GM08714 (cell line): Measurements from ENCODE around the gene RIPK3.
"Not testable (repeated sequence)": the region's sequence is repeated elsewhere in the genome, so short reads cannot be mapped to it uniquely, and the experiment has no call there.

ENCODE experiments used
- H3K4me3 ChIP-seq: fragments of 200-500 bp; sonication (Bioruptor generic); 2 replicates; pipeline ENCODE4 v1.5.1; 2014; ENCODE audit warnings: mild to moderate bottlenecking, low read length, inconsistent platforms
- ZNF274 ChIP-seq: IDR thresholded peaks from 2 replicates; pipeline ENCODE4 v1.6.1; 2012; ENCODE audit warnings: mild to moderate bottlenecking, low read depth, low read length

RIPK3 gene

GRCh38 chr14:24377126-24377525, 37.3 kb upstream of the RIPK3 start:
- no peak overlapping the region for H3K4me3 ChIP-seq
- no peak for TF ChIP-seq ZNF274

GRCh38 chr14:24376448-24377070, 36.8 kb upstream of the RIPK3 start:
- no peak for TF ChIP-seq ZNF274
- no peak overlapping the region for H3K4me3 ChIP-seq

- TF ChIP-seq ZNF274, result no peak
- no peak overlapping the region for H3K4me3 ChIP-seq
Observed at GRCh38 chr14:24372701-24373416, 33.1 kb upstream of the RIPK3 start.

GRCh38 chr14:24371605-24372004, 31.8 kb upstream of the RIPK3 start:
- H3K4me3 ChIP-seq, result not testable (repeated sequence)

DNA sequence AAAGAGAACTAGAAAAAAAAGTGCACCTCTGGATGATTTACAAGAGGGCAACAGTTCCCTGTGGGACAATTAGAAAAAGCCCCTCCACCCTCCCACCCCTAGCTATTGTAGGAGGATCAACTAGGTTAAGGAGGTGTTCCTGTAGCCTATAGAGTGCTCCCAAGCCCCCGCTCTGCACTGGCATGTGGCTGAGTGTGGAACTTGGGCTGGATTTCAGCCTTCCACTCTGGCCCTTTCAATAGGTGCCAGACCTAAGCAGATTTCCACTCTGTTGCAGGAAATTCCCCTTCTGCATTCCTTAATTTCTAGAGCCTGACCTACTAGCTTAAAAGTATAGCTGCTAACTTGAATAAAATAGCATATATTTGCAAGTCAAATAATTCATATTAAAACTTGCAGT, 31.0 kb upstream of the RIPK3 start:
- H3K4me3 ChIP-seq, result no peak overlapping the region

DNA sequence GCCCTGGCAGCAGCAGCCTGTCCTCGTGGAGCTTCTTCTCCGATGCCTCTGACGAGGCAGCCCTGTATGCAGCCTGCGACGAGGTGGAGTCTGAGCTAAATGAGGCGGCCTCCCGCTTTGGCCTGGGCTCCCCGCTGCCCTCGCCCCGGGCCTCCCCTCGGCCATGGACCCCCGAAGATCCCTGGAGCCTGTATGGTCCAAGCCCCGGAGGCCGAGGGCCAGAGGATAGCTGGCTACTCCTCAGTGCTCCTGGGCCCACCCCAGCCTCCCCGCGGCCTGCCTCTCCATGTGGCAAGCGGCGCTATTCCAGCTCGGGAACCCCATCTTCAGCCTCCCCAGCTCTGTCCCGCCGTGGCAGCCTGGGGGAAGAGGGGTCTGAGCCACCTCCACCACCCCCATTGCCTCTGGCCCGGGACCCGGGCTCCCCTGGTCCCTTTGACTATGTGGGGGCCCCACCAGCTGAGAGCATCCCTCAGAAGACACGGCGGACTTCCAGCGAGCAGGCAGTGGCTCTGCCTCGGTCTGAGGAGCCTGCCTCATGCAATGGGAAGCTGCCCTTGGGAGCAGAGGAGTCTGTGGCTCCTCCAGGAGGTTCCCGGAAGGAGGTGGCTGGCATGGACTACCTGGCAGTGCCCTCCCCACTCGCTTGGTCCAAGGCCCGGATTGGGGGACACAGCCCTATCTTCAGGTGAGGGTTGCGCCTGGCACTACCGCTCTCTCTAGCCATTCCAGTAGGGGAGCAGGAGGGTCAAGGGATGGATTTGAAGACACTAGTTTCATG, 30.3 kb upstream of the RIPK3 start:
- TF ChIP-seq ZNF274, result no peak
- H3K4me3 ChIP-seq, result no peak overlapping the region

More for the DNA sequence above, 31.0 kb upstream of the RIPK3 start:
- no peak for TF ChIP-seq ZNF274

DNA sequence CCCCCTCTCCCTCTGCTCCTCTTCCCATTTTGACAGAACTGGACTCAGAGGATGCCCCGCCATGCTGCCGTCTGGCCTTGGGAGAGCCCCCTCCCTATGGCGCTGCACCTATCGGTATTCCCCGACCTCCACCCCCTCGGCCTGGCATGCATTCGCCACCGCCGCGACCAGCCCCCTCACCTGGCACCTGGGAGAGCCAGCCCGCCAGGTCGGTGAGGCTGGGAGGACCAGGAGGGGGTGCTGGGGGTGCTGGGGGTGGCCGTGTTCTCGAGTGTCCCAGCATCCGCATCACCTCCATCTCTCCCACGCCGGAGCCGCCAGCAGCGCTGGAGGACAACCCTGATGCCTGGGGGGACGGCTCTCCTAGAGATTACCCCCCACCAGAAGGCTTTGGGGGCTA, 29.7 kb upstream of the RIPK3 start:
- no peak overlapping the region for H3K4me3 ChIP-seq
- TF ChIP-seq ZNF274, result no peak

DNA sequence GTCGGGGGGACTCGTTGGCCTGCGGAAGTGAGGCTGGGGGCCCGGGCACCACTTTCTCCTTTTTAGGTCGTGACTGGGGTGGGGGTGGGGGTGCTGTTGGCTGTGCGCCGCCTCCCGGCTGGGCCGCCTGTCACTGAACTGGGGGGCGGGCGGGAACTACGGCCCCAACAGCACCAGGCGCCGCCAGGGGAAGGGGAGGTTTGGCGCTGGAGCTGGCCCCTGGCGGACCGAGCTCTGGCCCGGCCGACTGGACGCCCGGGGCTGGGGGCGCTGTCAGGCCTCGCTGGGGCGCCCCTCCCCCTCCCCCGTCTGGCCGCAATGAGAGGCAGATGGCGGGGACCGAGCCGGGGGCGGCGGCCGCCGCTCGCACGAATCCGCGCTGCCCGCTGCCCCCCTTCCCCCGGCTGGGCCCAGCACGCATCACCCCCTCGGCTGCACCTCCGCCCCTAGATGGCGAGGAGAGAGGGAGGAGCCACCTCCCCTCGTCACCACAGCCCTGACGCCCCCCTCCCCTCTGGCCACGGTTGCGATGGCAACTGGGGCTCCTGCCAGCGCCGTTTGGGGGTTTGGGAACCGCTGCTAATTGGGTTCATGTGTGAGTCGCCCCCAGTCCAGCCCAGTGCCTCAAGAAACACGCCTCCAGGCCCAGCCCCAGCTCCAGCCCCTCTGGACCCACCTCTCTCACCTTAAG, 28.9 kb upstream of the RIPK3 start:
- H3K4me3 ChIP-seq, result peak overlapping the region; percentile 56; the same call in 1 of the 2 replicates

GRCh38 chr14:24368212-24368561, 28.4 kb upstream of the RIPK3 start:
- no peak for TF ChIP-seq ZNF274
- H3K4me3 ChIP-seq, result peak overlapping the region; percentile 56; the same call in 1 of the 2 replicates

More for the DNA sequence above, 28.9 kb upstream of the RIPK3 start:
- TF ChIP-seq ZNF274, result no peak

DNA sequence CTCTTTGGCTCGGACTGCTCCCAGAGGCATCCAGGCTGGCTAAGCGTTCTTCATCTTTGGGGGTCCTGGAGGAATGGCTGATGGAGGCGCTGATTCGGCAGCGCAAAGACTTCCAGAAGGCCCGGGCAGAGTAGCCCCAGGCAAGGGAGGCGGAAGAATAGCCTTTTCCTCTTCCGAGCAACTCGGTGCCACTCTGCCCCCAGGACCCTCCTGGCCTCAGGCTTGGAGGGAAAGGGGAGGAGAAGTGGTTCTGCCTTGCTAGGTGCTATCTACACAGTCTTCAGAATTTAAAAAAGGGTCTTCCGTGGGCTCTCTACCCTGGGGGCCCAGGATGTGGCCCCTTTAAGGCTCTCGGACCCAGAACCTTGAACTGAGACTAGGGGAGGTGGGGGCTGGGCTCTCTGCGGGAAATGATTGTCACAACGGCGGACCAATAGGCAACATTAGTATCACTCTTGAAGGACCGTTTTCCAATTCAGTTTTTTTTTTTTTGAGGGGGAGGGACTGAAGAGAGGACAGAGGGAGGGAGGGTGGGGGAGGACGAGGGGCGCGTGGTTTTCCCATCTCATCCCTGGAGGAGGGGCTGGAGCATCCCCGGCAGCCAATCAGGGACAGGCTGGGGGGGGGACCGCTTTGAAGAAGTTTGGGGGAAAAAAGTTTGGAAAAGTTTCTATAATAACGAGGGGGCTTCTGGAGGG, 27.9 kb upstream of the RIPK3 start, which contains the start of gene NFATC4:
Gene NFATC4, plus strand, starts transcription at position 671 of the 698 bp plus-strand sequence. CDS start 157 bp downstream, outside the sequence.
- peak within 1 kb of the TSS; percentile 56; the same call in 1 of the 2 replicates for H3K4me3 ChIP-seq
- TF ChIP-seq ZNF274, result no peak

DNA sequence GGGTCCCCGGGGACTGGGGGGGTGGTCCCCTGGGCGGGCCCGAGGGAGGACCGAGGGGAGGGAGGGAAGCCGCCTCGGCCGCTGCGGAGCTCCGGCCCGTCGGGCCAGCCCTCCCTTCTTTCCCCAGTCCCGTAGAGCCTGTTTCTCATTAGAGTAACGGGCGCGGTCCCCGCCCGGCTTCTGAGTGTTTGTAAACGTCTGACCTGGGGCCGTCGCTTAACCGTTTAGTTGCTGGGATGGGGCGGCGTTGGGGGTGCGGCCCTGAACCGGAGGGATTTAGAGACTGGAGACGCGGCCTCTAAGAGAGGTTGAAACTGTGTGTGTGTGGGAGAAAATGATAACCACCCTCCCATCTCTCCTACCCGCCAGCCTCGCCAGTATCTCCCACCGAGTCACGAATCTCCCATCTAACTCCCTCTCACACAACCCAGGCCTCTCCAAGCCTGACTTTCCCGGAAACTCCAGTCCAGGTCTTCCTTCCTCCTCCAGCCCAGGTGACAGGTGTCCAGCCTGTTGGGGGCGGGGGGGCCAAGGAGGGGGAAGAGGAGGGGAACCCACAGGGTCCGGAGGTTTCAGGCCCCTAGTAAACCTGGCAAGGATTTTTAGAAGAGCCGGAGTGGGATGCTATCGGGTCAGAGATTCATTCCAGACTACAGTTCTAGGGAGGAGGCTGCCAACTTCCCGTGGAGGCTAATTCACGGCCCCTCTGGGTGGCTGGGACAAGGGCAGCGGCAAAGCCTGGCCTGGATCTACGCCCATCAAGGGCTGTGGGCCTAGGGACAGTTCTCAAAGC, 27.1 kb upstream of the RIPK3 start:
- peak overlapping the region; percentile 35; the same call in 1 of the 2 replicates for H3K4me3 ChIP-seq
- TF ChIP-seq ZNF274, result no peak

DNA sequence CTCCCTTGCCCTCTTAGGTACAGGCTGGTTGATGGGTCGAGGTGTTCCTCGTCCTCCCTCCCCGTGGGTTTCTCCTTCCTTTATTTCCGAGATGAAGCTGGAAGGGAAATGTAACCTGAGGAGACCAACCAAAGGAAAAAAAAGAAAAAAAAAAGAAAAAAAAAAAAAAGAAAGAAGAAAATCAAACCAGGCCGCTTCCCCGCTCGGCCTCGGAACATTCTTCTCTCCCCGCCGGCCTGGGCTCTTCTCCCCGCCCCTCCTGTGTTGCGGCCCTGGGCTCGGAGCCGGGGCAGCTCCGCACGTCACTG, 26.6 kb upstream of the RIPK3 start:
- no peak for TF ChIP-seq ZNF274
- H3K4me3 ChIP-seq, result peak overlapping the region; percentile 34; the same call in 1 of the 2 replicates
